Measurements from ENCODE around the gene MAPK13.

DNA sequence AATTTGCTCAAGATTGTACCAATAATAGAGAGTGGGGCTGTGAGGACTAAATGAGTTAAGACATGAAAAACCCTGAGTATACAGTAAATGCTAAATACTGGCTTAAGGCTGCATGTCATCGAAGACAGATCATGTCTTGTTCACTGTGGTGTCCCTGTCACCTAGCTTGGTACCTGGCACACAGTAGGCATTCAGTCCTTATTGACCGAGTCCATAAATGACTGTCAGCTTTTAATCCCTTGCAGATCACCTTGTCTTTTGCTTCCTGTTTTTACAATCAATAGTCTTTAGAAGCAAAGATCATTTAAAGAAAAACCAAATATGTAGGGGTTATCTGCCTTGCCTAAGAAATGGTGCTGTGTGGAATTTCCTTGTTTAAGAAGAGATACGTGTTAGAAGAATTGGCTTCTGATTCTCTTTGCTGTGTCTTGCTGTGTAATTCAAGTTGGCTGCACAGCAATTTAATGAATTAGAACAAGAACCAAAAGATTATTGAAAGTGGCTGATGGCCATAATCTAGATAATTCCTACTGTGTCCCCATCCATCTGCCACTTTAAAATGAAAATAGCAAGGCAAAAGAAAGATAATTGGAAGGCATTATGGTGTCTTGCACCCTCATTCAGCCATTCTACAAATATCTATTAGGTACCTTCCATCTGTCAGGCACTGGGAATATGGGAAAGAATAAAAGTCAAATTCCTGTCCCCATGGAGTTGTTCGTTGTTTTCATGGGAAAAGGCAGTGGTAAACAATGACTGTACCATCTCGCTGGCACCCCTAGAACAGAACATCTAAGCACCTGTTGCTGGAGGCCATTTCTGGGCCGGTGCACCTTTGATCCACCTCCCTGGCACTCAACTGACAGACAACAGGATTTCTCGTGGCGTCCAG lies 12.4 kb upstream of the MAPK13 start:
- TF ChIP-seq CTCF (IDR thresholded peaks at IDR 0.05) = no peak
- no peak for TF ChIP-seq POLR2A (IDR thresholded peaks at IDR 0.05)

All from esophagus squamous epithelium (tissue), 4 donors.